ENCODE data around the gene SMIM41.

SMIM41 gene

GRCh38 chr12:52066346-52067080, 13.0 kb upstream of the SMIM41 start:
- no peak for DNase-seq

GRCh38 chr12:52067081-52067374, 12.5 kb upstream of the SMIM41 start:
- DNase-seq, result no peak

GRCh38 chr12:52069327-52070184, 9.9 kb upstream of the SMIM41 start, which contains the start of gene ATG101:
Gene ATG101, plus strand, starts transcription at chr12:52069978. Its CDS starts 3,673 bp downstream, at chr12:52073651.
- peak; percentile 82 for DNase-seq

- no peak for DNase-seq
These were observed 9.1 kb upstream of the SMIM41 start for GRCh38 chr12:52070185-52070925.

GRCh38 chr12:52073531-52074381, 5.7 kb upstream of the SMIM41 start:
- DNase-seq, result peak; percentile 86

- peak; percentile 93 for DNase-seq
These were observed 4.4 kb upstream of the SMIM41 start for GRCh38 chr12:52074971-52075724.

- DNase-seq, result no peak
These were observed 2.7 kb upstream of the SMIM41 start for GRCh38 chr12:52076811-52077210.

- no peak for DNase-seq
These were observed 1.2 kb upstream of the SMIM41 start for GRCh38 chr12:52078276-52078675.

- DNase-seq, result no peak
These were observed 1.1 kb downstream of the SMIM41 start for GRCh38 chr12:52080403-52081251.

- DNase-seq, result peak; percentile 45
These were observed 1.8 kb downstream of the SMIM41 start for GRCh38 chr12:52081263-52081733.

- DNase-seq, result no peak
These were observed 2.6 kb downstream of the SMIM41 start for GRCh38 chr12:52082026-52082668.

GRCh38 chr12:52082669-52082987, 3.1 kb downstream of the SMIM41 start:
- no peak for DNase-seq

GRCh38 chr12:52082988-52083637, 3.6 kb downstream of the SMIM41 start:
- peak; percentile 48 for DNase-seq

GRCh38 chr12:52083638-52083996, 4.1 kb downstream of the SMIM41 start:
- DNase-seq, result no peak

- DNase-seq, result no peak
These were observed 5.2 kb downstream of the SMIM41 start for GRCh38 chr12:52084491-52085231.

- no peak for DNase-seq
These were observed 6.2 kb downstream of the SMIM41 start for GRCh38 chr12:52085682-52086180.

- DNase-seq, result no peak
These were observed 6.9 kb downstream of the SMIM41 start for GRCh38 chr12:52086366-52086765.

- DNase-seq, result no peak
These were observed 7.7 kb downstream of the SMIM41 start for GRCh38 chr12:52086944-52087835.

Data from NCI-H2029 treated with DMSO at 0.1 percent for 48 hours (cell line).